ENCODE data around the gene PSORS1C2. TPM values are rescaled to one million over a fixed set of nuclear protein-coding genes. Genes with fewer than 3 reads are reported as not detected.
A peak's percentile ranks its signal among the peaks of the same experiment; 100 is the strongest.

Gene PSORS1C2
- total RNA-seq, 1 experiment from 2014 or later: not detected

- no peak for DNase-seq (ENCODE audit: low read depth)
These were observed 1.8 kb upstream of the PSORS1C2 start for GRCh38 chr6:31140643-31141042.

- DNase-seq (ENCODE audit: low read depth): no peak
These were observed 733 bp upstream of the PSORS1C2 start for GRCh38 chr6:31139599-31139998.

- DNase-seq (ENCODE audit: low read depth): no peak
These were observed 3.2 kb downstream of the PSORS1C2 start for GRCh38 chr6:31135710-31136109.

- no peak for DNase-seq (ENCODE audit: low read depth)
These were observed 6.1 kb downstream of the PSORS1C2 start for GRCh38 chr6:31132806-31133205.

- DNase-seq (ENCODE audit: low read depth): no peak
These were observed 7.3 kb downstream of the PSORS1C2 start for GRCh38 chr6:31131595-31131994.

- DNase-seq (ENCODE audit: low read depth): no peak
These were observed 8.1 kb downstream of the PSORS1C2 start for GRCh38 chr6:31130751-31131150.

- no peak for DNase-seq (ENCODE audit: low read depth)
These were observed 9.7 kb downstream of the PSORS1C2 start for GRCh38 chr6:31129130-31129529.

- DNase-seq (ENCODE audit: low read depth): peak; percentile 20
These were observed 10.7 kb downstream of the PSORS1C2 start for GRCh38 chr6:31128093-31128676.

GRCh38 chr6:31126396-31127175 lies 12.3 kb downstream of the PSORS1C2 start:
- DNase-seq (ENCODE audit: low read depth): no peak

- peak; percentile 76 for DNase-seq (ENCODE audit: low read depth)
These were observed 13.1 kb downstream of the PSORS1C2 start for GRCh38 chr6:31125586-31126363.

- no peak for DNase-seq (ENCODE audit: low read depth)
These were observed 13.7 kb downstream of the PSORS1C2 start for GRCh38 chr6:31125162-31125561.

GRCh38 chr6:31122791-31123706 lies 15.8 kb downstream of the PSORS1C2 start:
- DNase-seq (ENCODE audit: low read depth): peak; percentile 83

GRCh38 chr6:31121131-31121790 lies 17.6 kb downstream of the PSORS1C2 start:
- DNase-seq (ENCODE audit: low read depth): no peak

GRCh38 chr6:31120151-31120915 lies 18.5 kb downstream of the PSORS1C2 start, which contains the start of gene CDSN:
CDSN (minus strand) TSS chr6:31120446; CDS start chr6:31120419, 27 bp downstream.
- no peak for DNase-seq (ENCODE audit: low read depth)

GRCh38 chr6:31118178-31118577 lies 20.7 kb downstream of the PSORS1C2 start:
- no peak for DNase-seq (ENCODE audit: low read depth)

- no peak for DNase-seq (ENCODE audit: low read depth)
These were observed 22.0 kb downstream of the PSORS1C2 start for GRCh38 chr6:31116661-31117385.

- DNase-seq (ENCODE audit: low read depth): no peak
These were observed 22.8 kb downstream of the PSORS1C2 start for GRCh38 chr6:31115941-31116560.

GRCh38 chr6:31114970-31115849 lies 23.7 kb downstream of the PSORS1C2 start:
- DNase-seq (ENCODE audit: low read depth): peak; percentile 50

All from LHCN-M2 (cell line).